IPS-NIHi7 (cell line): Measurements from ENCODE around the gene SLC13A5.
"Not testable (repeated sequence)": the region's sequence is repeated elsewhere in the genome, so short reads cannot be mapped to it uniquely, and the experiment has no call there.

ENCODE experiments used
- DNase-seq: peaks from one replicate; pipeline ENCODE4 v3.0.0; 2012; ENCODE audit warnings: mixed read lengths; ENCODE audit errors: extremely low spot score

Gene SLC13A5

DNA sequence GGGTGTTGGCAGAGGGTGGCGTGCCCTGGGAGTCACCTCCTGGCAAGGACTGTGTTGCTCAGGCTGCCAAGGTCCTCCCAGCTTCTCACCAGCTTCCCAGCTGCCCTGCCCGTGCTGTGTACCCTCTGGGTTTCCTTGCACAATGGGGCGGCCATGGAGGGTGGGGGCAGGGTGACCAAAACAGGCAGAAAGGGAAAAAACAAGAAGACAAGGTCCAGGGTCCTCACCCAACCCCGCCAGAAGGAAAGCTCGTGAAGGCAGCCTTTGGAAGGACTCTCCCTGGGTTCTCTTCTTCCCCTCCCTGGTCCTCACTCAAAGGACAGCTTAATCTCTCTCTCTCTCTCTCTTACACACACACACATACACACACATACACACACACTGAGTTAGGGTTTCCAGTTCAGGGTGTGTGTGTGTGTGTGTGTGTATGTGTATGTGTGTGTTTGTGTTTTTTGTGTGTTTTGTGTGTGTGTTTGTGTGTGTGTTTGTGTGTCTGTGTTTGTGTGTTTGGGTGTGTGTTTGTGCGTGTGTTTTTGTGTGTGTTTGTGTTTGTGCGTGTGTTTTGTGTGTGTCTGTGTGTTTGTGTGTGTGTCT is 2.0 kb downstream of the SLC13A5 start:
- no peak for DNase-seq

DNA sequence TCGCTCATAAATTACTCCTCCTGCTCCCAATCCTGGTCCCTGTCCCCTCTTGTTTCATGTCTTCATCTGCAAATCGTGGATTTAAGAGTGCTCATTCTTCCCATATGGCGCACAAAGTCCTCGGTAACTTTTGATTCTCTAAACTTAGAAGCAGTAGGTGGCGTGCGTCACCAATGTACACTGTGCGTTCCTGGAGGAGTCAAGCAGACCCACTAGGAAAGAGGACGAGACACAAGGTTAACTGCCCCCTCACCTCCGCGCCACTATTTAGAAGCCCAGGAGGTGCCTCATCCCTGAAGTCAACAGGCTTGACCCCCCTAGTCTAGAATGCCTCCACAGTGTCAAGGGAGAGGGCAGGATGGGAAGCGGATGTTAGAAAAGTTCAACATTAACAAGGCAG is 2.9 kb downstream of the SLC13A5 start:
- DNase-seq = no peak

DNA sequence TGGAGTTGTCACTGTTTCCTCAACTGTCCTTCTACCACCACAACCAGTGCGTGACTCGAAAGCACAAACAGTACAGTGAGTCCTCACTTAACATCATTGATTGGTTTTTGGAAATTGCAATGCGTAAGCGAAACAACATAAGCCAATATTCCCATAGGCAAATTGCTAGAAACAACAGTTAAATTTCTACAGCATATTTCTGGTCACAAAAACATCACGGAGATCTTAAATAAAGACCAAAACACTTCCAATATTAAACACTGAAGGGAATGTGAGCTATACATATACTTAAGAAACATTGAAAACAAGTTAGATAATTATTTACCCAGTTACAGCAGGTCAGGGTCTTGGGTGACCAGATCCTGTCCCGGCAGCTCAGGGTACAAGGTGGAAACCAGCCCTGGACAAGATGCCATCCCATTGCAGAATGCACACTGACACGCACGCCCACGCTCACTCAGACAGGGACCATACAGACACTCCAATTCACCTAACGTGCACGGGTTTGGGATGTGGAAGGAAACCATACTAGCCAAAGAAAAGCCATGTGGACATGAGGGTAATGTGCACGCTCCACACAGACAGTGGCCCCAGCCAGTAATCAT is 4.7 kb downstream of the SLC13A5 start:
- DNase-seq = no peak

DNA sequence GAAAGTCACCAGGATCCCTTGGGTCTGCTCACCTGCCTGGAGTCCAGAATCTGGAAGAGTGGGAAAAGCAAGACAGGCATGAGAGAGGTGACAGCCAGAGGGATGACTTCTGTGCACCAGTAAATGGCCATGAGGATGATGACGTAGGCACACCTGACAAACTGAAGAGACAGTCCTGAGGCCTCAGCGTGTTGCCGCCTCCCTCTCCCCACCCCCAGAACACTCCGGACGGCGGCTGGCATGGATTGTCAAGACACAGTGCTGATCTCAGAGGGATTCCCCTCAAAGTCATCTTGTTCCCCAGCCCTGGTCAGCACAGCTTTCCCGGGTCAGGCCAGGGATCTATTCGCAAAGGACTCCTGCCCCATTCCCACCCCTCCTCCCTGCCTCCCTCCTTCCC is 6.2 kb downstream of the SLC13A5 start:
- no peak for DNase-seq

DNA sequence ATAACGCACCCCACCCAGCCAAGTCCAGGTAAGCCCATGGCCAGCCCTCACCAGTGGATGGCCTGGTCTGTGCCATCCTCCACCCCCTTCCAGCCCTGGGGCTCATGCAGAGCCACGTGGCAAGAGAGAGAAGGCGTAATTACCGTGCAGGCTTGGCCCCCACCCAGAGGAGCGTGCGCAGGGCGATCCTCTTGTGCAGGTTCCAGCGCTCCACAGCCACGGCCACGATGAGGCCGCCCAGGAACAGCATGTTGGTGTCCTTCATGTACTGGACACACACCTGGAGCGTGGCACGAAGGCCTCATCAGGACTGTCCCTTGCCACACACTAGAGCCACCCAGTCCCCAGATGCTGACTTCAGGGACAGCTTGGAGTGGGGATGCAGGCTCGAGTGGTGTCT is 6.7 kb downstream of the SLC13A5 start:
- DNase-seq = no peak

DNA sequence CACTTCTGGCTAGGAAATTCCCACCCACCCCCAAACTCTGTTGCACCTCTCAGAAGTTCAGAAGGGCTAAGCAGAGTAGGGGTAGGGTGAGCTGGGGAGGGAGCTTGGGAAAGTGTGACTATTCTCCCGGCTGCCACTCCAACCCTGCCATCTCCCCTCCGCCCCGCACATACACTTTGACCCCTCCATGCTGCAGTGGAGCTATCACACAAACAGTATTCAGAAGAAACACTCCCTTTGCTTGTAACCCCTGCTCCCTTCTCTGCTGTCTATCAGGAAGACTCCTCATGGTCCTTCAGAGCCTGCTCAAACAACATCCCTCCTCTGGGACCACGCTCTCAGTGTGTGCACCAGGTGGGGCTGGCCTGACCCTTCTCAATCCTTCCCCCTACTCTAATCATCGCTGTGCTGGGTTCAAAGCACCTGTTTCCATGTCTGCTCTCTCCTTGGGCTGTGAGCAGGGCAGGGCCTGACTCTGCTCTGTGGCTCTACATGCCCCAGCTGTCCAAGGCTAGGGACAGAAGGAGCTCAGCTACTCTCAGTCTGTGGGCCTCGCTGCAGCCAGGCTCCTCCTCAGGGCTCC is 8.6 kb downstream of the SLC13A5 start:
- DNase-seq = no peak

DNA sequence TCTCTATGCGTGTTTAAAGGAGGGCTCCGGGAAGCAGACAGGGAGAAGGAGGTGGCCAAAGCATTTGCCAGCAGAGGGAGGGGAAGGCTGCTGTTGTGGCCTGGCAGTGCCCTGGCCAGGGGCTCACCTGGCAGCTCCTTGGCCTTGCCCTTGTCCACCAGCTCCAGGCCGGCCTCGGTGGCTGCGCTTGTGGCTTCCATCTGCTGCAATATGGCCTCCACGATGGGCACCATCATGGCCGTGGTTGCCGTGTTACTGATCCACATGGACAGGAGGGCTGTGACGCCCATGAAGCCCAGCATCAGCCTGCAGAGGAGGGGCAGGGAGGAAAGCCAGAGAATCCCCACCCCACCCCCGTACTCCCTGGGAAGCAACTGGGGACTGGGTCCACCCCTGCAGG is 9.4 kb downstream of the SLC13A5 start:
- DNase-seq = no peak

DNA sequence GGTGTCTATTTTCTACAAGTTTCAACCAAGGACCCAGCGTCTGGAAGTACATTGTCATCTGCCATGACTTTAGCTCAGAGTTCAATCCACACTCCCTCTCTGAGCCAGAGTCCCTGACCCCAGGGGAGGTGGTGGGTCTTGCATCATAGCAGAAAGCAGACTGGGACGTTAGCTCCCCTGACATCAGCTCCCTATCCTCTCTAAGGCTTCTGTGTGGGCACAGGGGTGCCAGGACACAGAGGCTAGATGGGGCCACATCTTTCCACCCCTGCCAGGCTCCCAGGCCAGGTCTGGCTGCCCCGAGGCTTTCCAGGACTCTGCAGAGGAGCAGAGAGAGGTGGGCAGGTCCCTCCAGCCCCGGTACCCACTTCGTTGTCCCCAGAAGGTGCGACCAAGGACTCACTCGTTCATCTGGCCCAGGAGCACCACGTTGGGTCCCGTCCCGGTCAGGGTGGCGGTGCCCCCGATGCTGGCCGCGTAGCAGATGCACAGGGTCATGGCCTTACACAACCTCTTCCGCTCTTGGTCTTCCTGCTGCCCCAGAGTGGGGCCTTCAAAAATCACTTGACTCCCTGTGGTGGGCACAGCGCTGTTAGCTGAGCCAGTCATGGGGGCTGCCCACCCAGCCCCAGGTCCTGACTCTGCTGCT is 10.5 kb downstream of the SLC13A5 start:
- DNase-seq = no peak

DNA sequence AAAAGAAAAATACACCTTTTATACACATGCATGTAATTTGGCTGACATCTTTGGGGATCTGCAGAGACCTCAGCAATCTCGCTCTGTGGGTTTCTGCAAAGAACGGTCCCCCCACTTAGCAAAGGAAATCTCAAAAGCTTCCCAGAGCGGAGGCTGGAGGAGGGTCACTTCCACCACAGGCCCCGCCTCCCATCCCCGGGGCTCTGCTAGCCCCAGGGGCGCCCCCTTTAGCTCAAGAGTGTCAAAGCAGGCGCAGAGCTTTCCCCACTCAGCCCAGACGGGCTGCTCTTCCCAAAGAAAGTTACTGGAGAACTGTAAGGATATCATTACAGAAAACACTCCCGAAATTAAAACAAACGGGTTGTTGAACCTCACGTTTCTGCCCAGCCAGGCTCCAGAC is 11.4 kb downstream of the SLC13A5 start:
- DNase-seq = peak; percentile 93

DNA sequence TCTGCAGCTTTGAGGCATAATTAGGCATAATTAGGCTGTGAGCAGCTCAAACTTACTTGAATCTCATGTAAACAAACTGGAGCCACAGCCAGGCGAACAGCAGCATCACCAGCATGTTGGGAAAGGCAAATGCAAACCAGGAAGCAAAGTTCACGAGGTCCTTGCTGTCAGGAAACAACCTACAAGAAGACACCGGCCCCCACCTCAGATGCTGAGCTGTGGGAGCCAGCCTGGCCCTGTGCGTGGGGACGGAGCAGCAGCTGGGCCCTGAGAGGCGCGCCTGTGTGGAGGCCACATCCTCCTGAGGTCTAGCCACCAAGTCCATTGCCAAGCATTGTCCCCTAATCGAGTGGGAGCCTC is 12.2 kb downstream of the SLC13A5 start:
- DNase-seq = no peak

DNA sequence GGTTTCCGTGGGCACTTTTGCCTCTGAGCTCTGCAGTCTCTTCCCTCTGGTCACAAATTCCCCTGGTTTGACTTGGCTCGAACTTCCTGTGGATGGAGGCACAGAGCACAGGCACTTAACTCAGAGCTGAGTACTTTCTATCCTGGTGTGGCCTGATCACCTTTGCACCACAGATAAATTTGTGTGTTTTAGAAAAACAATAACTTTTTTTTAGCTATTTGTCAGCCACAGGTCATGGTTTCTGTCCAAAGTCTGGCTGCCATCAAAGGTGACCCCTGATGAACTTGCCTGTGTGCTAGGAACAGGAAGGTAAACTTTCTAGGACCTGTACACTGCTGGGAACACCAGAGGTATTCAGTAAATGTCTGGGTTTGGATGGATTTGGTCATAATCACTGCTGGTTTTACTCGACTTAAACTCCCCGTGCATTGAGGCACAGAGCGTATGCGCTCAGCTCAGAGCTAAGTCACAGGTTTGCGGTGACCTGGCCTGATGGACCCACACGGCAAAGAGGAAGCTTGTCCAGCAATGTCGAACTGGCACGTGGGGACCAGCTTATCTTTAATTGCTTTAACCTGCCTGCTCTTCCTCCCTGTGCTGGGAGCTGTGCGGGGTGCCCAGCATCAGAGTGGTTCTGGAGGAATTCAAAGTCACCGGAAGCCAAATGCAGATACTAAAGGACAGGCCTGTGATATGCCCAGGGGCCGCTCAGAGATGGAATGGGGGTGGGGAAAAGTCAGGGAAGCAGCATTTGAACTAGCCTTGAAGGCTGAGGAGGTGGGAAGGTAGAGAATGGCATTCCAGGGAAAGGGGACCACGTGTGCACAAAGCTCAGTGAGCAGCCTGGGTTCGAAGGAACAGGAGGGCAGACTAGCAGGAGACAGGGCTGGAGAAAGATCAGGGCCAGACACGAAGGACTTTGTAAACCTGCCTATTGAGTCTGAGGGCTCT is 12.9 kb downstream of the SLC13A5 start:
- DNase-seq = no peak

DNA sequence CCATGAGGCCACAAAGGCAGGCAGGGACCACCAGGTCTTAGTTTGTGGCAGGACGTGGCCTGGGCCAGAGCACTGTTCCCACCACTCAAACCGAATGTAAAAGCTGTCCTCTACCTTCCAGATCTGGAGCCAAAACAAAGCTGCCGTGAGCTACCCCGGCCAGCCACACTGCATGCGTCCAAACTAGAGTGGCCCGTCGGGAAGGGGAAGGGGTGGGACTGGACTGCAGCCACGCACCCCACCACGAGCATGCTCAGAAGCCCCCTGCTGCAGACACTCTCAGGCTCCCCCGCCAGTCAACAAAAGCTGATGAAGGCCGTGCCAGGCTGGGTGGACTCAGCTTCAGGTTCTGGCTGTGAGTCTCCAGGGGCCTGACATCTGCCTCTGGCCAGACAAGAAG is 15.2 kb downstream of the SLC13A5 start:
- DNase-seq = no peak

DNA sequence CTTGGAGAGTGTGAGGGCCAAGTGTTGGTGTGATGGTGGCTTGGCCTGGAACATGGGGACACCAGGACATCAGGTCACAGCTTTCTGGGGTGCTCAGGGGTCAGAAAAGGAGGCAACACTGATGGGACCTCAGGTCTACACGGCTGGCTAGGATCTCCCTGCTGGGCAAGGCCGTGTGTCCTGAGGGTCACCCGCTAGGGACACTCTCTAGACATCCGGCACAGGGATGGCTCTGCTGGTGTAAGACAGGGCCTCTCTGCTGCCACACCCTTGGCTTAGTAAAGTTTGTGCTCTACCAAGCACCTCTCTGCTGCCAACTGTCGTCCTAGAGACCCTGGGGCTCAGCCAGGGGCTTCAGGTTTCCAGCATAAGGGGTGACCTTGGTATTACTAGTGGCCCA is 16.3 kb downstream of the SLC13A5 start:
- no peak for DNase-seq

DNA sequence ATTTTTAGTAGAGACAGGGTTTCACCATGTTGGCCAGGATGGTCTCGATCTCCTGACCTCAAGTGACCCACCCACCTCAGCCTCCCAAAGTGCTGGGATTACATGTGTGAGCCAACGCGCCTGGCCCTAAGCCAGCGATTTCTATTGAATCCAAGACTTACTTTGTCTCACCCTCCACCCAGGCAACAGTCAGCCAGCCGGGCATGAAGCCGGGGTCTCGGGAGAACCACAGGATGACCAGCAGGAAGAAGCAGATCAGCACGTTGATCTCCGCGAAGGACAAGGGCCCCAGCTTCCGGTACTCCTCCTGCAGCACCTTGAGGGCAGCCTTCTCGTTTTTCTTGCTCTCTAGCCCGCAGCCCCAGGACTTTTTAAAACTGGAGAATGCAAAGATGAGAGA is 17.6 kb downstream of the SLC13A5 start:
- DNase-seq = no peak

DNA sequence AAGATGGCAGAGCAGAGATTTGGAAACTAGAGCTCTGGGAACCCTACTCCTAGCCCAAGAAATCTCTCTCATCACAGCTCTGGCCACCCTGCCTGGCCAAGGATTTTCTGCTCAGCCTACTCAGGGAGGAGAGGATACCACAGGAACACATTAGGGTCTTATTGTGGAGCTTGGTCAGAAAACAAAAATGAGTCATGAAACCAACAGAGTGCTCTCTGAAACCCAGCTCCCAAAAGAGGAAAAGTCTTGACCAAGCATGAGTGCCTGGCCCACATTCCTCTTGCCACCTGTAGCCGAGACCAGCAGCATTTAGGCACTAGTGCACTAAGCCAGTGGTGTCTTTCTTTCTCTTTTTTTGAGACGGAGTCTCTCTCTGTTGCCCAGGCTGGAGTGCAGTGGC is 18.1 kb downstream of the SLC13A5 start:
- no peak for DNase-seq

DNA sequence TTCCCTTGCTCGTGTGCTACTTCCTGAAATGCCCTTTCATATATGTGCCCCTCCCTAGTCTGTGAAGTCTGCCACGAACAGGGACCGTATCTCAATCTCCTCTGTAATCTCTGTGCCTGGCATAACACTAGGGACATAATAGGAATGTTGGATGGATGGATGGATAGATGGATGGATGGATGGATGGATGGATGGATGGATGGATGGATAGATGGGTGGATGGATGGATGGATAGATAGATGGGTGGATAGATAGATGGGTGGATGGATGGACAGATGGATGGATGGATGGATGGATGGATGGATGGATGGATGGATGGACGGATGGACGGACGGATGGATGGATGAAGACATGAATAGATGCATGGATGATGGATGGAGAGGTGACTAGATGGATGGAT is 21.2 kb downstream of the SLC13A5 start:
- DNase-seq = not testable (repeated sequence)

DNA sequence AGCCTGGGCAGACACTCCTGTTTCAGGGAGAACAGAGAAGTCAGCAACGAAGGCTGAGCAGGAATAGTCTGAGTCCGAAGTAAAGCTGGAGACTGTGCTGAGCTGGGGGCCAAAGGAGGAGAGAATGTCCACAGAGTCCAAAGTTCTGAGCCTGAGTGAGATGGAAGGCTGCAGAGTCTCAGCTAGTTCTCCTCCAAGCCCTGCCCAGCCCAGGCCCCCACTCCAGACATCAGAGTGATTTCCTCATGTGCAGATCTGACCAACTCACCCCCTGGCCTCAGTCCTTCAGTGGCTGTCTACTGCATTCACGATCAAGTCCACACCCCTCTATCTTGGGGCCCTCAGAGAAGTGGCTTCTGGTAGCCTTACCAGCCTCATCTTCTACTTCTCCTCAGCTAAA is 21.6 kb downstream of the SLC13A5 start:
- no peak for DNase-seq

DNA sequence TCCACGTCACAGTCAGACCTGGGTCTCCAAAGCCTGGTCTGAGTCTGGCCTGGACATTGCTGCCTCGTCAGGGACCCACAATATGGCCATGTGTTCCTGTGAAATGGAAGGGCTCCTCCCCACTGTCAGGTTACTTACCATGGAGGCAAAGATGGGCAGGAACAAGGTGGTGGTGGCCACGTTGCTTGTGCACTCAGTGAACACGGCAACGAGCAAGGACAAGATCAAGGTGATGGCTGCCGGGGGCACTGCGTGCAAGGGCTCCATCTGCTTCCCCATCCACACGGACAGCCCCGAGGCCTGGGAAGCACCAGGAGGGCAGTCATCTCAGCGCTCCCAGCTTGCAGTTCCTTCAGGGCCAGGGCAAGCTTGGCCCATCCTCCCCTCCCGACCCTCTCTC is 22.5 kb downstream of the SLC13A5 start:
- DNase-seq = no peak

DNA sequence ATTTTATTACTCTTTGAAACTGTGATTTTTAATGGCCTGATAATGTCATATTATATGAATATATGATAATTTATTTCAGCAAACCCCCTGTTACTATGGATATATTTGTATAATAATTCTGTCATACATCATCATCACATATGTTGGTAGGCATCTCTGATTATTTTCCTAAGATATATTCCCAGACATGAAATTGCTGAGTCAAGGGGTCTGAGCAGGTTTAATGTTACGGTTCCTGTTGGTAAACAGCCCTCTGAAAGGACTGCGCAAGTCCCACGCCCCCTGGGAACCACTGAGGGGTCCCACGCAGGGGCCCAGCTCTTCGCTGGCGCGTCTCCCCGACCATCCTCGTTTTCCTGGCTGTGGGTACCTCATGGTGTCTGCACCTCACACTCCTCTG is 24.2 kb downstream of the SLC13A5 start:
- DNase-seq = no peak

DNA sequence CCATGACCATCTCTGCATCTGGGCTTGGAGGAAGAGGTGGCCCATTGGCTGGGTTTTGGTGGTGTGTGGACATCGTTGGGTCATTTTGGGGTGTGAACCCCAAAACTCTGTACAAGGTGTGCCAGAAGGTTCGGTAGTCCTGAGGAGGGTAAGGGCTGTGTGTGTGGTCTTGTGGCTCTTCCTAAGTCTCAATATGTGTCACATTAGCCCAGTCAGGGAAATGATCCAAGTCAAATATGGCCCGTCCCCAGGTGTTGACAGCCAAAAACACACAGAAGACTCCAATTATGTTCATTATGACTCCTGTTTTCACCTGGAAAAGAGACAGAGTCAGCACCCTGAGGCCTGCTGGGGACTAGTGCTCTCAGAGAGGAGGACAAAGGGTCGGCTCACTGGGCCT is 27.1 kb downstream of the SLC13A5 start:
- DNase-seq = no peak

DNA sequence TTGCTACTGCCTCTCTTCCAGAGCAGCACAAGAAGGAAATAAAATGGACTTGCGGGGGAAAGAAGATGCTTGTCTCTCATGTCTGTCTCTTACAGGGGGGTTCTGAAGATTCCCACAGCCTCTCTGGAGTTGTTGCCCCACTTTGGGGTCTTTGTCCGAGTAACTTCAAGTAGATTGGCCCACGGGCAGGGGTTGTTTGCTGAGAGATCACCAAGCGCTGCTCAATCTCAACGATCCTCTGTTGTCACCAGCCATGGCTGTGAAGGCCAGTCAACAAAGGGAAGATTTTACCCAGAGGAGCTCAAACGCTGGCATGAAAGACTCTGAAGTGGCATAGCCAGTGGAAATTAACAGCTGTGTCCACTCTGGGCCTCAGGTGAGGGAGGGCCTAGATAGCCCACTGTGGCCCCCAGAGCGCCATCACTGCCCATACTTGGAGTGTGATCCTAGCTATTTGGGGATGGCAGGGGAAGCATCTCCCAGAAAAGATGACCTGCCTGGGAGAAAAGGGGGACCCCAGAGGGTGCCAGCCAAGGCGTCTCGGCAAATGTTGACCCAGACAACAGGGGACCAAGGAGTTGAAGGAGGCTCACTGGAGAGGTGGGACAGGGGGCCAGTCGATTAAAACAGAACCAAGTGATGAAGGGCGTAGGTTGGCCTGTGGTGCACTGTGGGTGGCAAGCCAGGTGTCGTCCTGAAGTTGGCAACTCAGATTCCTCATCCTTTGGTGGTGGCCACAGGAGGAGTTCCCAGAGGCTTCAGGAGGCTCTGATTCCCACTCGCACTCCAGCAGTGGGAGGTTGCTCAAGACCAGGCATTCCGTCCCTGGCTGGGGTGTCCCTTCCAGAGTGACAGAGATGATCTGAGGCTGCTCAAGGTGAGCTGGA is 28.0 kb downstream of the SLC13A5 start:
- no peak for DNase-seq
